HG03378 (cell line): Measurements from ENCODE around the gene C20orf202.

Source experiments
- ATAC-seq: cut with Tn5 transposase; IDR thresholded peaks from one replicate; pipeline ENCODE4 v1.9.1; 2021; ENCODE audit warnings: mild to moderate bottlenecking, moderate library complexity; ENCODE audit not compliant: unreplicated experiment

C20orf202 gene

GRCh38 chr20:1184260-1184637 lies 19.0 kb upstream of the C20orf202 start:
- no peak for ATAC-seq

- ATAC-seq = no peak
These were observed 18.5 kb upstream of the C20orf202 start, which contains the start of gene TMEM74B for GRCh38 chr20:1184638-1185315. TSS of gene TMEM74B (minus strand) at chr20:1184981. CDS start at chr20:1183801, 1,180 bp downstream.

GRCh38 chr20:1185316-1185741 lies 17.9 kb upstream of the C20orf202 start:
- no peak for ATAC-seq

- no peak for ATAC-seq
These were observed 17.4 kb upstream of the C20orf202 start for GRCh38 chr20:1185790-1186334.

- ATAC-seq = no peak
These were observed 16.8 kb upstream of the C20orf202 start for GRCh38 chr20:1186367-1186991.

GRCh38 chr20:1187605-1188171 lies 15.6 kb upstream of the C20orf202 start:
- no peak for ATAC-seq

GRCh38 chr20:1188347-1188746 lies 14.9 kb upstream of the C20orf202 start:
- ATAC-seq = no peak

- ATAC-seq = no peak
These were observed 13.4 kb upstream of the C20orf202 start for GRCh38 chr20:1189827-1190226.

- no peak for ATAC-seq
These were observed 12.4 kb upstream of the C20orf202 start for GRCh38 chr20:1190847-1191246.

GRCh38 chr20:1191299-1191698 lies 12.0 kb upstream of the C20orf202 start:
- ATAC-seq = no peak

- no peak for ATAC-seq
These were observed 8.0 kb upstream of the C20orf202 start for GRCh38 chr20:1195226-1195625.

- ATAC-seq = no peak
These were observed 6.6 kb upstream of the C20orf202 start for GRCh38 chr20:1196634-1197033.

- ATAC-seq = no peak
These were observed 5.5 kb upstream of the C20orf202 start for GRCh38 chr20:1197801-1198200.

GRCh38 chr20:1198751-1199150 lies 4.5 kb upstream of the C20orf202 start:
- ATAC-seq = no peak

GRCh38 chr20:1199212-1199873 lies 3.9 kb upstream of the C20orf202 start:
- no peak for ATAC-seq

GRCh38 chr20:1199964-1200363 lies 3.3 kb upstream of the C20orf202 start:
- no peak for ATAC-seq

GRCh38 chr20:1203630-1204029 lies 376 bp downstream of the C20orf202 start:
- no peak for ATAC-seq

GRCh38 chr20:1204113-1204512 lies 859 bp downstream of the C20orf202 start:
- no peak for ATAC-seq

- ATAC-seq = no peak
These were observed 1.3 kb downstream of the C20orf202 start for GRCh38 chr20:1204576-1204975.

GRCh38 chr20:1205802-1206201 lies 2.5 kb downstream of the C20orf202 start:
- no peak for ATAC-seq

- no peak for ATAC-seq
These were observed 3.3 kb downstream of the C20orf202 start for GRCh38 chr20:1206366-1207148.
